Loucy (cell line): ENCODE results near the gene CLEC9A.

ENCODE experiments used
- H2AFZ ChIP-seq: fragments of 200-600 bp; sonication (generic); 2 replicates; pipeline ENCODE4 v1.6.0; 2016; ENCODE audit warnings: antibody characterized with exemption, mild to moderate bottlenecking, low read length, moderate library complexity
- H3F3A ChIP-seq: fragments of 200-600 bp; 2 replicates; pipeline ENCODE4 v1.6.0; 2016; ENCODE audit warnings: antibody characterized with exemption, low read depth, mild to moderate bottlenecking
- H3K27me3 ChIP-seq: fragments of 200-600 bp; sonication (generic); 2 replicates; pipeline ENCODE4 v1.6.1; 2014; ENCODE audit warnings: low read length, mild to moderate bottlenecking; ENCODE audit not compliant: insufficient read depth, poor library complexity, severe bottlenecking
- H3K36me3 ChIP-seq: fragments of 200-600 bp; sonication (generic); 2 replicates; pipeline ENCODE4 v1.6.1; 2016; ENCODE audit warnings: low read length; ENCODE audit not compliant: insufficient read depth
- H3K4me1 ChIP-seq: fragments of 200-600 bp; sonication (generic); 2 replicates; pipeline ENCODE4 v1.5.1; 2014; ENCODE audit warnings: low read length, mild to moderate bottlenecking; ENCODE audit not compliant: insufficient read depth, poor library complexity, severe bottlenecking
- H3K4me2 ChIP-seq: fragments of 200-600 bp; sonication (generic); 2 replicates; pipeline ENCODE4 v1.6.0; 2014; ENCODE audit warnings: antibody characterized with exemption, low read length, low read depth, mild to moderate bottlenecking; ENCODE audit not compliant: poor library complexity, severe bottlenecking
- H3K4me3 ChIP-seq: fragments of 200-600 bp; sonication (generic); 2 replicates; pipeline ENCODE4 v1.5.1; 2014; ENCODE audit warnings: low read length, mild to moderate bottlenecking, mixed read lengths; ENCODE audit not compliant: poor library complexity, severe bottlenecking
- H3K79me2 ChIP-seq: fragments of 200-600 bp; sonication (generic); 2 replicates; pipeline ENCODE4 v1.6.1; 2014; ENCODE audit warnings: low read length; ENCODE audit not compliant: insufficient read depth
- H3K9ac ChIP-seq: fragments of 200-600 bp; sonication (generic); 2 replicates; pipeline ENCODE4 v1.6.0; 2014; ENCODE audit warnings: mild to moderate bottlenecking, low read depth, low read length, moderate library complexity; ENCODE audit not compliant: poor library complexity, severe bottlenecking
- H3K9me2 ChIP-seq: fragments of 200-600 bp; sonication (generic); replicated peaks from 2 replicates; pipeline ENCODE4 v1.6.1; 2016; ENCODE audit warnings: low read depth, low read length, mixed read lengths
- H3K9me3 ChIP-seq: fragments of 200-600 bp; sonication (generic); 2 replicates; pipeline ENCODE4 v1.6.1; 2014; ENCODE audit warnings: mild to moderate bottlenecking, antibody characterized with exemption, low read length, low read depth; ENCODE audit not compliant: insufficient read depth
- H4K20me1 ChIP-seq: fragments of 200-600 bp; sonication (generic); 2 replicates; pipeline ENCODE4 v1.6.0; 2014; ENCODE audit warnings: antibody characterized with exemption, low read length, mild to moderate bottlenecking; ENCODE audit not compliant: insufficient read depth, poor library complexity, severe bottlenecking
- CTCF ChIP-seq: fragments of 200-600 bp; sonication (generic); conservative IDR thresholded peaks from 2 replicates; pipeline ENCODE4 v1.5.1; 2014; ENCODE audit warnings: mild to moderate bottlenecking, antibody characterized with exemption, low read length
- EZH2phosphoT487 ChIP-seq: fragments of 200-600 bp; IDR thresholded peaks from 2 replicates; pipeline ENCODE4 v1.6.1; 2018; ENCODE audit warnings: antibody characterized with exemption, mild to moderate bottlenecking, moderate library complexity, borderline replicate concordance

CLEC9A gene

GRCh38 chr12:10015450-10015849 is 15.0 kb upstream of the CLEC9A start:
- TF ChIP-seq EZH2phosphoT487 (no peak), CTCF (no peak)
- Histone ChIP-seq H3K4me1 (peaks cover 38% of the 10 kb centered on the region), H3K4me2 (peak overlapping the region; percentile 38), H4K20me1 (no peaks in the 10 kb centered on the region), H2AFZ (no peak overlapping the region), H3K79me2 (no peaks in the 10 kb centered on the region), H3K36me3 (no peaks in the 10 kb centered on the region), H3K9me3 (no peaks in the 10 kb centered on the region), H3K9ac (no peak overlapping the region), H3K27me3 (no peaks in the 10 kb centered on the region), H3K4me3 (no peak overlapping the region), H3F3A (no peaks in the 10 kb centered on the region), H3K9me2 (no peaks in the 10 kb centered on the region)

- H3K4me1 ChIP-seq = peaks cover 38% of the 10 kb centered on the region
- no peaks in the 10 kb centered on the region for H3F3A ChIP-seq
- peak overlapping the region; percentile 44 for H3K9ac ChIP-seq
- H3K4me3 ChIP-seq = peak overlapping the region; percentile 46
- H3K9me3 ChIP-seq = no peaks in the 10 kb centered on the region
- H2AFZ ChIP-seq = no peak overlapping the region
- H3K27me3 ChIP-seq = no peaks in the 10 kb centered on the region
- no peaks in the 10 kb centered on the region for H3K9me2 ChIP-seq
- H3K4me2 ChIP-seq = peak overlapping the region; percentile 54
- no peaks in the 10 kb centered on the region for H3K36me3 ChIP-seq
- no peaks in the 10 kb centered on the region for H4K20me1 ChIP-seq
- no peaks in the 10 kb centered on the region for H3K79me2 ChIP-seq
- TF ChIP-seq EZH2phosphoT487 (no peak), CTCF (no peak)
Observed at GRCh38 chr12:10016881-10017280, 13.6 kb upstream of the CLEC9A start.

- Histone ChIP-seq H3K4me1 (peaks cover 38% of the 10 kb centered on the region), H2AFZ (no peak overlapping the region), H3K79me2 (no peaks in the 10 kb centered on the region), H3K9ac (no peak overlapping the region), H3F3A (no peaks in the 10 kb centered on the region), H3K4me2 (no peak overlapping the region), H4K20me1 (no peaks in the 10 kb centered on the region), H3K9me3 (no peaks in the 10 kb centered on the region), H3K36me3 (no peaks in the 10 kb centered on the region), H3K4me3 (no peak overlapping the region), H3K27me3 (no peaks in the 10 kb centered on the region), H3K9me2 (no peaks in the 10 kb centered on the region)
- TF ChIP-seq EZH2phosphoT487 = no peak
- TF ChIP-seq CTCF = no peak
Observed at GRCh38 chr12:10018386-10018785, 12.1 kb upstream of the CLEC9A start.
